H9 (cell line): Measurements from ENCODE around the gene CSRP1. TPM values are rescaled to one million over a fixed set of nuclear protein-coding genes. Genes with fewer than 3 reads are reported as not detected.

Experiments
- DNase-seq: peaks from one replicate; pipeline ENCODE4 v3.0.0-alpha.2; 2017
- H2AFZ ChIP-seq: one replicate; pipeline ENCODE4 v1.6.1; 2013; ENCODE audit warnings: mild to moderate bottlenecking, low read length, control low read depth, moderate library complexity
- H2AK5ac ChIP-seq: 2 replicates; pipeline ENCODE4 v1.6.1; 2013; ENCODE audit warnings: low read length, control low read depth, mixed read lengths; ENCODE audit not compliant: insufficient read length
- H2BK120ac ChIP-seq: one replicate; pipeline ENCODE4 v1.6.1; 2013; ENCODE audit warnings: low read depth, mild to moderate bottlenecking, low read length, control low read depth, inconsistent platforms; ENCODE audit not compliant: poor library complexity, severe bottlenecking
- H2BK12ac ChIP-seq: 2 replicates; pipeline ENCODE4 v1.6.1; 2013; ENCODE audit warnings: low read length, control low read depth, mixed read lengths, low read depth; ENCODE audit not compliant: insufficient read length
- H2BK15ac ChIP-seq: 2 replicates; pipeline ENCODE4 v1.6.1; 2013; ENCODE audit warnings: low read depth, low read length, control low read depth
- H2BK20ac ChIP-seq: one replicate; pipeline ENCODE4 v1.6.1; 2013; ENCODE audit warnings: low read depth, mild to moderate bottlenecking, low read length, control low read depth, inconsistent platforms; ENCODE audit not compliant: poor library complexity, severe bottlenecking
- H2BK5ac ChIP-seq: 2 replicates; pipeline ENCODE4 v1.6.1; 2013; ENCODE audit warnings: low read length, control low read depth, mixed read lengths; ENCODE audit not compliant: insufficient read length
- H3K14ac ChIP-seq: 2 replicates; pipeline ENCODE4 v1.6.1; 2013; ENCODE audit warnings: low read length, control low read depth; ENCODE audit not compliant: insufficient read depth
- H3K18ac ChIP-seq: 2 replicates; pipeline ENCODE4 v1.6.1; 2013; ENCODE audit warnings: low read depth, mild to moderate bottlenecking, mixed read lengths, low read length, control low read depth; ENCODE audit not compliant: insufficient read length
- H3K23ac ChIP-seq: 2 replicates; pipeline ENCODE4 v1.6.1; 2013; ENCODE audit warnings: low read length, control low read depth, mixed read lengths, low read depth; ENCODE audit not compliant: insufficient read length
- H3K23me2 ChIP-seq: 2 replicates; pipeline ENCODE4 v1.6.1; 2013; ENCODE audit warnings: low read depth, mild to moderate bottlenecking, mixed read lengths, low read length, control low read depth; ENCODE audit not compliant: insufficient read length, poor library complexity, severe bottlenecking
- H3K27ac ChIP-seq: 2 replicates; pipeline ENCODE4 v1.5.1; 2013; ENCODE audit warnings: low read length, control low read depth, mixed read lengths, low read depth; ENCODE audit not compliant: insufficient read length
- H3K27me3 ChIP-seq: 2 replicates; pipeline ENCODE4 v1.6.1; 2013; ENCODE audit warnings: low read length, control low read depth, inconsistent platforms; ENCODE audit not compliant: insufficient read depth
- H3K4ac ChIP-seq: 2 replicates; pipeline ENCODE4 v1.6.1; 2013; ENCODE audit warnings: low read depth, mild to moderate bottlenecking, control low read depth, inconsistent platforms, low read length, moderate library complexity
- H3K4me1 ChIP-seq: 2 replicates; pipeline ENCODE4 v1.6.1; 2013; ENCODE audit warnings: low read length, control low read depth, inconsistent platforms; ENCODE audit not compliant: insufficient read depth
- H3K4me2 ChIP-seq: 2 replicates; pipeline ENCODE4 v1.6.1; 2013; ENCODE audit warnings: low read length, control low read depth, mixed read lengths; ENCODE audit not compliant: insufficient read length, insufficient read depth
- H3K56ac ChIP-seq: 2 replicates; pipeline ENCODE4 v1.6.1; 2013; ENCODE audit warnings: low read depth, mild to moderate bottlenecking, mixed read lengths, low read length, control low read depth; ENCODE audit not compliant: insufficient read length
- H3K79me1 ChIP-seq: 2 replicates; pipeline ENCODE4 v1.6.1; 2013; ENCODE audit warnings: low read depth, mild to moderate bottlenecking, moderate library complexity, low read length, control low read depth, inconsistent platforms; ENCODE audit not compliant: insufficient read depth, poor library complexity, severe bottlenecking
- H3K79me2 ChIP-seq: 2 replicates; pipeline ENCODE4 v1.6.1; 2013; ENCODE audit warnings: low read length, control low read depth, inconsistent platforms; ENCODE audit not compliant: insufficient read depth
- H3K9ac ChIP-seq: 2 replicates; pipeline ENCODE4 v1.6.1; 2013; ENCODE audit warnings: low read length, control low read depth, mixed read lengths; ENCODE audit not compliant: insufficient read length; ENCODE audit errors: extremely low read depth
- H3K9me3 ChIP-seq: one replicate; pipeline ENCODE4 v1.6.1; 2013; ENCODE audit warnings: low read depth, low read length, inconsistent platforms; ENCODE audit not compliant: control insufficient read depth
- H3T11ph ChIP-seq: one replicate; pipeline ENCODE4 v1.6.1; 2013; ENCODE audit warnings: mild to moderate bottlenecking, low read length, control low read depth, inconsistent platforms
- H4K20me1 ChIP-seq: one replicate; pipeline ENCODE4 v1.6.1; 2013; ENCODE audit not compliant: control insufficient read depth, insufficient read length, insufficient read depth
- H4K5ac ChIP-seq: 2 replicates; pipeline ENCODE4 v1.6.1; 2013; ENCODE audit warnings: low read depth, mild to moderate bottlenecking, mixed read lengths, low read length, control low read depth; ENCODE audit not compliant: insufficient read length
- H4K8ac ChIP-seq: replicated peaks from 2 replicates; pipeline ENCODE4 v1.6.1; 2013; ENCODE audit warnings: low read length, control low read depth, mixed read lengths, low read depth; ENCODE audit not compliant: insufficient read length
- H4K91ac ChIP-seq: 2 replicates; pipeline ENCODE4 v1.6.1; 2013; ENCODE audit warnings: low read depth, mild to moderate bottlenecking, moderate library complexity, mixed read lengths, low read length, control low read depth; ENCODE audit not compliant: insufficient read length
- H3K27ac Mint-ChIP-seq, 3 experiments: 2 replicates in 2 of 3; 3 replicates in 1 of 3; pipeline ENCODE4 v1.8.0; 2020 to 2021; ENCODE audit warnings: mixed read lengths in 3 of 3, mild to moderate bottlenecking in 1 of 3, moderate library complexity in 1 of 3
- H3K27me3 Mint-ChIP-seq: 2 replicates; pipeline ENCODE4 v1.8.0; 2021; ENCODE audit warnings: low read depth, mild to moderate bottlenecking, moderate library complexity, mixed read lengths
- H3K36me3 Mint-ChIP-seq, 3 experiments: 2 replicates in 2 of 3; 3 replicates in 1 of 3; pipeline ENCODE4 v1.8.0; 2020 to 2021; ENCODE audit warnings: low read depth in 3 of 3, mixed read lengths in 3 of 3; ENCODE audit not compliant: insufficient read depth in 1 of 3
- H3K4me1 Mint-ChIP-seq, 2 experiments: 2 replicates each; pipeline ENCODE4 v1.8.0; 2020; ENCODE audit warnings: mixed read lengths in 2 of 2
- H3K4me3 Mint-ChIP-seq, 2 experiments: 2 replicates in 1 of 2; 3 replicates in 1 of 2; pipeline ENCODE4 v1.8.0; 2020 to 2021; ENCODE audit warnings: mild to moderate bottlenecking in 2 of 2, mixed read lengths in 2 of 2, moderate library complexity in 1 of 2
- H3K9me3 Mint-ChIP-seq, 2 experiments: 2 replicates in 1 of 2; 3 replicates in 1 of 2; pipeline ENCODE4 v1.8.0; 2020; ENCODE audit warnings: mild to moderate bottlenecking in 2 of 2, mixed read lengths in 2 of 2, moderate library complexity in 1 of 2
- WGBS: extraction: QIAGEN DNeasy Blood & Tissue Kit; methylation state at CpG from one replicate; pipeline ENCODE4 v1.1.7; 2013; ENCODE audit warnings: missing lambda C conversion rate, low lambda C conversion rate, mixed read lengths; ENCODE audit not compliant: insufficient read length; ENCODE audit errors: extremely low coverage; 5-methylcytosine and 5-hydroxymethylcytosine counted together
- total RNA-seq: library from RNA; stranded (reverse); gene quantifications from 2 replicates; pipeline ENCODE4 v1.2.1, GENCODE V29; 2021
- TF ChIP-seq, protein P1 (sequence below): fragments of 200-600 bp; sonication (generic); conservative IDR thresholded peaks from 3 replicates; pipeline ENCODE4 v1.8.0; 2021; ENCODE audit warnings: antibody characterized with exemption, mild to moderate bottlenecking

Gene CSRP1
- total RNA-seq, 1 experiment from 2014 or later = 0.44 TPM

GRCh38 chr1:201500670-201501120 lies 6.2 kb downstream of the CSRP1 start:
- Histone ChIP-seq H3K23me2 (no peaks in the 10 kb centered on the region), H3K27ac (no peak overlapping the region), H3K9ac (no peak overlapping the region), H2AFZ (no peak overlapping the region), H3K79me1 (no peaks in the 10 kb centered on the region), H3K18ac (peak overlapping the region; percentile 65), H2BK15ac (no peak overlapping the region), H3T11ph (no peak overlapping the region), H3K14ac (peak overlapping the region; percentile 7; the same call in 1 of the 2 replicates), H3K56ac (no peak overlapping the region), H4K91ac (no peak overlapping the region), H3K9me3 (no peaks in the 10 kb centered on the region), H4K5ac (no peak overlapping the region), H3K27me3 (no peaks in the 10 kb centered on the region), H3K4me1 (peaks cover 8% of the 10 kb centered on the region), H3K79me2 (no peaks in the 10 kb centered on the region), H2BK5ac (no peak overlapping the region), H3K23ac (no peak overlapping the region), H4K8ac (no peak overlapping the region), H4K20me1 (no peaks in the 10 kb centered on the region), H2AK5ac (no peak overlapping the region), H3K4ac (no peak overlapping the region), H2BK20ac (no peak overlapping the region), H2BK12ac (no peak overlapping the region), H2BK120ac (peak overlapping the region; percentile 8), H3K4me2 (no peak overlapping the region)
- WGBS = no CpG with 5 or more reads among the region's 4 CpGs
- peaks cover 2% of the 10 kb centered on the region for H3K27me3 Mint-ChIP-seq
- peak; percentile 44 for DNase-seq
- H3K4me1 Mint-ChIP-seq = peaks cover 41 to 60% of the 10 kb centered on the region in 2 experiments
- TF ChIP-seq, protein P1, sequence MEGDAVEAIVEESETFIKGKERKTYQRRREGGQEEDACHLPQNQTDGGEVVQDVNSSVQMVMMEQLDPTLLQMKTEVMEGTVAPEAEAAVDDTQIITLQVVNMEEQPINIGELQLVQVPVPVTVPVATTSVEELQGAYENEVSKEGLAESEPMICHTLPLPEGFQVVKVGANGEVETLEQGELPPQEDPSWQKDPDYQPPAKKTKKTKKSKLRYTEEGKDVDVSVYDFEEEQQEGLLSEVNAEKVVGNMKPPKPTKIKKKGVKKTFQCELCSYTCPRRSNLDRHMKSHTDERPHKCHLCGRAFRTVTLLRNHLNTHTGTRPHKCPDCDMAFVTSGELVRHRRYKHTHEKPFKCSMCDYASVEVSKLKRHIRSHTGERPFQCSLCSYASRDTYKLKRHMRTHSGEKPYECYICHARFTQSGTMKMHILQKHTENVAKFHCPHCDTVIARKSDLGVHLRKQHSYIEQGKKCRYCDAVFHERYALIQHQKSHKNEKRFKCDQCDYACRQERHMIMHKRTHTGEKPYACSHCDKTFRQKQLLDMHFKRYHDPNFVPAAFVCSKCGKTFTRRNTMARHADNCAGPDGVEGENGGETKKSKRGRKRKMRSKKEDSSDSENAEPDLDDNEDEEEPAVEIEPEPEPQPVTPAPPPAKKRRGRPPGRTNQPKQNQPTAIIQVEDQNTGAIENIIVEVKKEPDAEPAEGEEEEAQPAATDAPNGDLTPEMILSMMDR = no peak
- H3K36me3 Mint-ChIP-seq = no peaks in the 10 kb centered on the region
- H3K4me3 Mint-ChIP-seq = no peak overlapping the region
- no peaks in the 10 kb centered on the region for H3K9me3 Mint-ChIP-seq
- H3K27ac Mint-ChIP-seq = peak overlapping the region; percentile 76 to 91 (median 90); a peak in 4 of 7 replicates
